Sigmoid colon (tissue), 4 donors: Measurements from ENCODE around the gene CYTH1.

Source experiments
- EP300 ChIP-seq, 4 donors: sonication (generic); formaldehyde crosslinking; IDR thresholded peaks; one replicate each; pipeline ENCODE4 v1.6.1; 2017; ENCODE audit warnings: antibody characterized with exemption in 4 of 4
- POLR2A ChIP-seq, 2 donors: fragments of 450-650 bp; IDR thresholded peaks; one replicate each; pipeline ENCODE4 v1.6.1; 2016; ENCODE audit warnings: antibody characterized with exemption in 2 of 2, mild to moderate bottlenecking in 2 of 2, moderate library complexity in 2 of 2
- POLR2AphosphoS5 ChIP-seq, 4 donors: sonication (generic); formaldehyde crosslinking; IDR thresholded peaks; one replicate each; pipeline ENCODE4 v1.6.1; 2017; ENCODE audit warnings: antibody characterized with exemption in 4 of 4
- TF ChIP-seq, protein P1 (sequence below), 4 experiments: fragments of 450-650 bp in 3 of 4; fragments of 200-600 bp in 1 of 4; IDR thresholded peaks; one replicate each; pipeline ENCODE4 v1.5.1; 2016 to 2019; ENCODE audit warnings: antibody characterized with exemption in 4 of 4, mild to moderate bottlenecking in 3 of 4, moderate library complexity in 2 of 4

DNA sequence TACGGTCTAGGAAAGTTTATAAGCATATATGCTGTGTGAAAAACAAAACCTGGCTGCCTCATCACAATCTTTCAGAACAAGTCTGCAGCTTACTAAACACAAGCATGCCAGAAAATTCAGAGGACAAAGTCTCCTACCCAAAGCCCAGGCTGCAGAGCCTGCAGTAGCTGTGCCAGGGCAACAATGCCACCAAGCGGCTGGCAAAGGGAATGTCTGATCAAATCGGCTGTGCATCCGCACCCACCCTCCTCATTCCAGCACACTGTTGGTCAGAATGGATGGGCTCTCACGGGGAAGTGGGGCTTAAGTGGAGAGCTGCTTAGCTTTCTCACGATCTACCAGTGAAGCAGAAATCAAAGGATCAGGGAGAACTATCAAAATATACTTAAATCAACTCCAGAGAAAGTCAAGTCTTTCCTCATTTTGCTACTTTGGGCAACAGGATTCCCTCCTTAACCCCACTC, 73.5 kb downstream of the CYTH1 start:
- TF ChIP-seq POLR2AphosphoS5 (IDR thresholded peaks at IDR 0.05) (peak in 2 of 4 donors; percentile 12 to 32), EP300 (IDR thresholded peaks at IDR 0.05) (no peak), POLR2A (IDR thresholded peaks at IDR 0.05) (no peak)
- TF ChIP-seq, protein P1, sequence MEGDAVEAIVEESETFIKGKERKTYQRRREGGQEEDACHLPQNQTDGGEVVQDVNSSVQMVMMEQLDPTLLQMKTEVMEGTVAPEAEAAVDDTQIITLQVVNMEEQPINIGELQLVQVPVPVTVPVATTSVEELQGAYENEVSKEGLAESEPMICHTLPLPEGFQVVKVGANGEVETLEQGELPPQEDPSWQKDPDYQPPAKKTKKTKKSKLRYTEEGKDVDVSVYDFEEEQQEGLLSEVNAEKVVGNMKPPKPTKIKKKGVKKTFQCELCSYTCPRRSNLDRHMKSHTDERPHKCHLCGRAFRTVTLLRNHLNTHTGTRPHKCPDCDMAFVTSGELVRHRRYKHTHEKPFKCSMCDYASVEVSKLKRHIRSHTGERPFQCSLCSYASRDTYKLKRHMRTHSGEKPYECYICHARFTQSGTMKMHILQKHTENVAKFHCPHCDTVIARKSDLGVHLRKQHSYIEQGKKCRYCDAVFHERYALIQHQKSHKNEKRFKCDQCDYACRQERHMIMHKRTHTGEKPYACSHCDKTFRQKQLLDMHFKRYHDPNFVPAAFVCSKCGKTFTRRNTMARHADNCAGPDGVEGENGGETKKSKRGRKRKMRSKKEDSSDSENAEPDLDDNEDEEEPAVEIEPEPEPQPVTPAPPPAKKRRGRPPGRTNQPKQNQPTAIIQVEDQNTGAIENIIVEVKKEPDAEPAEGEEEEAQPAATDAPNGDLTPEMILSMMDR (IDR thresholded peaks at IDR 0.05): peak; percentile 77 to 86 (median 78)
